K562 (cell line): ENCODE results near the gene PDLIM5. TPM values are rescaled to one million over a fixed set of nuclear protein-coding genes. Genes with fewer than 3 reads are reported as not detected.

Experiments
- ATAC-seq: fragments of 200-7000 bp; cut with Tn5 transposase; 3 replicates; pipeline ENCODE4 v1.9.1; 2020; ENCODE audit warnings: moderate library complexity
- BruUV-seq: library from RNA; stranded (reverse); fragments of 400-500 nt; replicated peaks from 2 replicates; lab custom pipeline; 2021; lab: Mats Ljungman, UMichigan
- CTCF ChIA-PET: fragments of 300-600 bp; formaldehyde crosslinking; extraction: SDS; loops from one replicate; lab custom pipeline; 2021; ENCODE audit warnings: low intra/inter-chr PET ratio; lab: Yijun Ruan, JAX
- POLR2A ChIA-PET: fragments of 300-600, 350-650 bp; sonication (Branson Sonifier 250); formaldehyde crosslinking; extraction: SDS; loops from one replicate; lab custom pipeline; 2021; ENCODE audit warnings: antibody characterized with exemption, inconsistent platforms; lab: Yijun Ruan, JAX
- DNase-seq, 4 experiments: peaks; one replicate each; pipeline versions ENCODE4 v3.0.0 to v3.0.0-alpha.2; 2011 to 2018; ENCODE audit warnings: low spot score in 3 of 4, mixed read lengths in 3 of 4; ENCODE audit errors: extremely low read depth in 1 of 4
- FAIRE-seq: peaks from 2 replicates; lab custom pipeline; 2011; peaks lifted over from hg19 to GRCh38; lab: Jason Lieb, UNC
- H2AFZ ChIP-seq: 2 replicates; pipeline ENCODE4 v1.6.0; 2011; ENCODE audit warnings: low read depth, low read length, control low read depth, inconsistent platforms
- H3K27ac ChIP-seq: fragments of 200-600 bp; 3 replicates; pipeline ENCODE4 v1.8.0; 2011; ENCODE audit warnings: low read depth, mild to moderate bottlenecking, control low read depth, inconsistent platforms, low read length, moderate library complexity, mixed read lengths; ENCODE audit errors: extremely low read depth
- H3K27me3 ChIP-seq, 2 experiments: fragments of 300-600 bp in 1 of 2; 2 replicates in 1 of 2; 3 replicates in 1 of 2; pipeline versions ENCODE4 v1.6.0 to v1.8.0; 2011; ENCODE audit warnings: inconsistent platforms in 2 of 2, low read length in 2 of 2, mild to moderate bottlenecking in 1 of 2, mixed read lengths in 1 of 2, moderate library complexity in 1 of 2; ENCODE audit not compliant: control insufficient read depth in 2 of 2, insufficient read depth in 2 of 2
- H3K36me3 ChIP-seq: fragments of 300-600 bp; 3 replicates; pipeline ENCODE4 v1.8.0; 2011; ENCODE audit warnings: mild to moderate bottlenecking, low read length, inconsistent platforms; ENCODE audit not compliant: control insufficient read depth, insufficient read depth
- H3K4me1 ChIP-seq, 2 experiments: fragments of 200-600 bp in 1 of 2; replicated peaks in 1 of 2; 2 replicates in 1 of 2; 3 replicates in 1 of 2; pipeline versions ENCODE4 v1.5.1 to v1.8.0; 2011; ENCODE audit warnings: inconsistent platforms in 2 of 2, low read length in 2 of 2, mild to moderate bottlenecking in 1 of 2, mixed read lengths in 1 of 2, moderate library complexity in 1 of 2; ENCODE audit not compliant: control insufficient read depth in 2 of 2, insufficient read depth in 2 of 2
- H3K4me2 ChIP-seq: 2 replicates; pipeline ENCODE4 v1.6.1; 2011; ENCODE audit warnings: low read length, control low read depth, inconsistent platforms, mixed read lengths; ENCODE audit not compliant: insufficient read depth
- H3K4me3 ChIP-seq: fragments of 200-600 bp; sonication (generic), shearing (Covaris generic); 2 replicates; pipeline ENCODE4 v1.5.1; 2016; ENCODE audit warnings: control low read depth, inconsistent platforms
- H3K79me2 ChIP-seq: fragments of 200-600 bp; 3 replicates; pipeline ENCODE4 v1.8.0; 2011; ENCODE audit warnings: low read length, inconsistent platforms; ENCODE audit not compliant: control insufficient read depth, insufficient read depth
- H3K9ac ChIP-seq, 2 experiments: 2 replicates each; pipeline versions ENCODE4 v1.6.0 to v1.6.1; 2011; ENCODE audit warnings: low read depth in 2 of 2, low read length in 2 of 2, control low read depth in 1 of 2, inconsistent platforms in 1 of 2, mild to moderate bottlenecking in 1 of 2, mixed read lengths in 1 of 2; ENCODE audit not compliant: insufficient read depth in 1 of 2
- H3K9me1 ChIP-seq: one replicate; pipeline ENCODE4 v1.6.0; 2011; ENCODE audit warnings: inconsistent platforms, mild to moderate bottlenecking, low read length, moderate library complexity; ENCODE audit not compliant: control insufficient read depth, insufficient read depth
- H3K9me3 ChIP-seq: replicated peaks from 2 replicates; pipeline ENCODE4 v1.5.1; 2011; ENCODE audit warnings: low read depth, low read length, inconsistent platforms; ENCODE audit not compliant: control insufficient read depth, insufficient read depth
- H4K20me1 ChIP-seq: replicated peaks from 2 replicates; pipeline ENCODE4 v1.6.1; 2011; ENCODE audit warnings: low read length, inconsistent platforms, mixed read lengths; ENCODE audit not compliant: control insufficient read depth, insufficient read depth
- BCLAF1 ChIP-seq, 2 experiments: fragments of 450-650 bp in 1 of 2; IDR thresholded peaks; 2 replicates each; pipeline ENCODE4 v1.6.1; 2011 to 2017; ENCODE audit warnings: low read depth in 2 of 2, antibody characterized with exemption in 1 of 2, borderline replicate concordance in 1 of 2, low read length in 1 of 2, mild to moderate bottlenecking in 1 of 2, mixed read lengths in 1 of 2; ENCODE audit not compliant: control insufficient read depth in 1 of 2
- GATA2 ChIP-seq: sonication (generic); formaldehyde crosslinking; IDR thresholded peaks from 2 replicates; pipeline ENCODE4 v1.4.0; 2020; ENCODE audit warnings: mild to moderate bottlenecking, missing genetic modification reagents
- PRDM10 ChIP-seq: fragments of 450-650 bp; IDR thresholded peaks from 2 replicates; pipeline ENCODE4 v1.6.1; 2018; ENCODE audit not compliant: partially characterized antibody
- SP1 ChIP-seq: sonication (generic); formaldehyde crosslinking; IDR thresholded peaks from 2 replicates; pipeline ENCODE4 v1.8.1; 2022; ENCODE audit warnings: mild to moderate bottlenecking, missing genetic modification reagents
- SRF ChIP-seq, 2 experiments: fragments of 250-450, 450-650 bp in 1 of 2; sonication (Bioruptor Pico) in 1 of 2; sonication (generic) in 1 of 2; formaldehyde crosslinking; IDR thresholded peaks; 2 replicates each; pipeline versions ENCODE4 v1.5.0 to v1.5.1; 2020 to 2022; ENCODE audit warnings: mild to moderate bottlenecking in 1 of 2, missing genetic modification reagents in 1 of 2
- ZBTB43 ChIP-seq: sonication (generic); formaldehyde crosslinking; IDR thresholded peaks from 2 replicates; pipeline ENCODE4 v1.8.0; 2023; ENCODE audit warnings: mild to moderate bottlenecking, missing genetic modification reagents
- ZNF395 ChIP-seq: fragments of 200-800 bp; sonication (Bioruptor generic); IDR thresholded peaks from 2 replicates; pipeline ENCODE4 v1.6.1; 2017; ENCODE audit warnings: missing genetic modification characterization, missing compliant biosample characterization
- ZNF431 ChIP-seq: sonication (generic); formaldehyde crosslinking; IDR thresholded peaks from 2 replicates; pipeline ENCODE4 v1.8.0; 2022; ENCODE audit warnings: mild to moderate bottlenecking, missing genetic modification reagents
- WGBS: fragments of 100-300 bp; shearing (Covaris generic); methylation state at CpG from one replicate; pipeline ENCODE4 v1.1.6; 2016; ENCODE audit warnings: low coverage, mixed read lengths; ENCODE audit not compliant: insufficient coverage; ENCODE audit errors: missing lambda C conversion rate; 5-methylcytosine and 5-hydroxymethylcytosine counted together
- in situ Hi-C: fragments of 300-500 bp; cut with MboI; formaldehyde crosslinking; loops from 4 replicates; pipeline ENCODE4 v1.15.0; 2018; ENCODE audit warnings: inconsistent platforms, mixed read lengths
- intact Hi-C: fragments of 100-400 bp; cut with micrococcal nuclease; formaldehyde crosslinking; loops from 2 replicates; pipeline ENCODE4 v1.14.2; 2022
- polyA plus RNA-seq, 8 experiments: library from polyadenylated mRNA; depleted of rRNA in 4 of 8; stranded (reverse) in 5 of 8; unstranded in 3 of 8; fragments of >200 nt; fragmentation: Nextera tagmentation in 2 of 8; fragmentation: Illumina TruSeq in 1 of 8; extraction: Ambion mirVana in 2 of 8; extraction: Trizol in 1 of 8; gene quantifications; 2 replicates each; pipeline versions ENCODE4 v1.2.1 to v1.2.3, GENCODE V29; 2011 to 2014; ENCODE audit warnings: inconsistent platforms in 1 of 8, missing spikeins in 1 of 8
- total RNA-seq, 7 experiments: library from RNA; depleted of rRNA in 6 of 7; stranded (reverse); fragments of >200 nt in 6 of 7; fragmentation: Illumina TruSeq in 2 of 7; extraction: Trizol in 2 of 7; gene quantifications; 2 replicates each; pipeline versions ENCODE4 v1.2.1 to v1.2.3, GENCODE V29; 2011 to 2021; ENCODE audit warnings: low replicate concordance in 1 of 7

PDLIM5 gene
- total and polyA plus RNA-seq, 9 of the 15 experiments (the other 6 are each of a cell fraction or from before 2014, with no cell fraction given), result 36.9 to 127 (median 62.5) TPM

GRCh38 chr4:94452476-94453371, 982 bp downstream of the PDLIM5 start:
- in situ Hi-C loops, result no loop called here
- TSS peak; percentile 47 for BruUV-seq
- Histone ChIP-seq H3K4me3 (peak overlapping the region; percentile 84), H3K36me3 (peaks cover 22% of the 10 kb centered on the region; the same call in 2 of the 3 replicates), H3K9me1 (no peaks in the 10 kb centered on the region), H3K9ac (peak overlapping the region; percentile 73 to 97), H2AFZ (peak overlapping the region; percentile 95), H4K20me1 (no peaks in the 10 kb centered on the region), H3K27me3 (no peaks in the 10 kb centered on the region), H3K79me2 (peaks cover 59% of the 10 kb centered on the region), H3K4me2 (peak overlapping the region; percentile 76), H3K27ac (peak overlapping the region; percentile 68), H3K4me1 (peaks cover 4 to 21% of the 10 kb centered on the region in 2 experiments), H3K9me3 (no peaks in the 10 kb centered on the region)
- intact Hi-C loops, result loop anchor here (1.0 to 5.0 kb wide), 3 partner anchors 24 to 100 kb away; no protein-coding TSS in a partner anchor
- ChIA-PET POLR2A (interaction anchor here (0.7 to 1.8 kb wide), 6 partner anchors 9 to 134 kb away, joined by 3 to 7 read pairs (median 4); no protein-coding TSS in a partner anchor), CTCF (interaction anchor here (0.6 kb wide), 1 partner anchor 174 kb away, joined by 3 read pairs; no protein-coding TSS in a partner anchor)
- WGBS, result under 1% methylated on average over 25 of the region's 26 CpGs
- peak; percentile 56 for ATAC-seq
- FAIRE-seq, result peak; percentile 77
- peak; percentile 39 to 77 (median 50) for DNase-seq
- peak; percentile 35; the same call in 1 of the 2 replicates for TF ChIP-seq SP1
- TF ChIP-seq ZBTB43, result 0 out of 2 replicates have a peak, but pooled peaks have one; percentile 38
- peak; percentile 22; the same call in 1 of the 2 replicates for TF ChIP-seq GATA2 (CRISPR knock-in tag)
- TF ChIP-seq ZNF395 (CRISPR knock-in tag), result no peak
- no peak for TF ChIP-seq BCLAF1 (IDR thresholded peaks at IDR 0.05; ENCODE audit: borderline replicate concordance in 1 of 2, control insufficient read depth in 1 of 2, low read depth in 2 of 2, low read length in 1 of 2)
- TF ChIP-seq PRDM10, result peak; percentile 63
- 0 out of 2 replicates have a peak, but pooled peaks have one; percentile 44 for TF ChIP-seq ZNF431 (CRISPR knock-in tag)
- TF ChIP-seq SRF (CRISPR knock-in tag; IDR thresholded peaks at IDR 0.05), result peak; percentile 86 to 99
